GM12875 (cell line): Measurements from ENCODE around the gene ATP13A2.
A peak's percentile ranks its signal among the peaks of the same experiment; 100 is the strongest.

Source experiments
- H3K4me3 ChIP-seq: one replicate; pipeline ENCODE4 v1.5.1; 2011; ENCODE audit warnings: low read depth, low read length, control low read depth
- TF ChIP-seq, protein P1 (sequence below): IDR thresholded peaks from 2 replicates; pipeline ENCODE4 v1.5.1; 2011; ENCODE audit warnings: low read depth, mild to moderate bottlenecking, control low read depth, inconsistent platforms, low read length, moderate library complexity, borderline replicate concordance; ENCODE audit not compliant: insufficient read depth

Gene ATP13A2

DNA sequence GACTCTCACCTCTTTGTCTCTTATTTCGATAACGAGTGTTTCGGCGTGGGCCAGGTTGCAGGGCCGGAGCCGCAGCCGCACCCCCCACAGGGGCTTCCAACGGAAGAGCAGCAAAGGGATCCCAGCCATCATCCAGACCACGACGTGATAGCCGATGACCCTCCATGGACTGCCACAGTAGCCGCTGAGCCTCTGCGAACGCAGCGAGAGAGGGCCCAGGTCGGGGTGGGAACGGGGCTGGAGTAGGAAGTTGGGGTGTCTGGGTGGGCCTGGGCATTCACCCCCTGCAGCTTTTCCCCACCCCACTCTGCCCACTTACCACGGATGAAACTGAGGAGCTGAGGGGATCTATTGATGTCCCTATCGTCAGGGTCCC is 6.4 kb downstream of the ATP13A2 start:
- TF ChIP-seq, protein P1, sequence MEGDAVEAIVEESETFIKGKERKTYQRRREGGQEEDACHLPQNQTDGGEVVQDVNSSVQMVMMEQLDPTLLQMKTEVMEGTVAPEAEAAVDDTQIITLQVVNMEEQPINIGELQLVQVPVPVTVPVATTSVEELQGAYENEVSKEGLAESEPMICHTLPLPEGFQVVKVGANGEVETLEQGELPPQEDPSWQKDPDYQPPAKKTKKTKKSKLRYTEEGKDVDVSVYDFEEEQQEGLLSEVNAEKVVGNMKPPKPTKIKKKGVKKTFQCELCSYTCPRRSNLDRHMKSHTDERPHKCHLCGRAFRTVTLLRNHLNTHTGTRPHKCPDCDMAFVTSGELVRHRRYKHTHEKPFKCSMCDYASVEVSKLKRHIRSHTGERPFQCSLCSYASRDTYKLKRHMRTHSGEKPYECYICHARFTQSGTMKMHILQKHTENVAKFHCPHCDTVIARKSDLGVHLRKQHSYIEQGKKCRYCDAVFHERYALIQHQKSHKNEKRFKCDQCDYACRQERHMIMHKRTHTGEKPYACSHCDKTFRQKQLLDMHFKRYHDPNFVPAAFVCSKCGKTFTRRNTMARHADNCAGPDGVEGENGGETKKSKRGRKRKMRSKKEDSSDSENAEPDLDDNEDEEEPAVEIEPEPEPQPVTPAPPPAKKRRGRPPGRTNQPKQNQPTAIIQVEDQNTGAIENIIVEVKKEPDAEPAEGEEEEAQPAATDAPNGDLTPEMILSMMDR, result no peak

GRCh38 chr1:17004466-17005364 is 7.0 kb downstream of the ATP13A2 start:
- H3K4me3 ChIP-seq, result no peak overlapping the region
- TF ChIP-seq, protein P1, result no peak

More for the DNA sequence above, 6.4 kb downstream of the ATP13A2 start:
- H3K4me3 ChIP-seq, result no peak overlapping the region

DNA sequence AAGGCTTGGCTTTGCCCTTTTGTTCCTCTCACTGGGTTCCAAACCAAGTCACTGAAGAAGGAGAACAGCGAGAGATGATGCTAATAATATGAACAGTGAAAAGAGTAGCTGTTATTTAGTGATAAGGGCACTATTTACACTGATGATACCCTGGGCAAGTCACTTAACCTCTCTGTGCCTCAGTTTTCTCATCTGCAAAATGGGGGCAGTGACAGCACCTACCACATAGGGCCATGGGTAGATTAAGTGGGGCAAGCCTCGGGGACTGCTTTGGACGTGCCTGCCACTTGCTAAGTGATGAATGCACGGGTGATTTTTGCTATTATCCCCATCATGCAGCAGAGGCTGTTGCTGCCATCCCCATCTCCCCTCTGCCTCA is 9.2 kb downstream of the ATP13A2 start:
- TF ChIP-seq, protein P1, result no peak
- no peak overlapping the region for H3K4me3 ChIP-seq

DNA sequence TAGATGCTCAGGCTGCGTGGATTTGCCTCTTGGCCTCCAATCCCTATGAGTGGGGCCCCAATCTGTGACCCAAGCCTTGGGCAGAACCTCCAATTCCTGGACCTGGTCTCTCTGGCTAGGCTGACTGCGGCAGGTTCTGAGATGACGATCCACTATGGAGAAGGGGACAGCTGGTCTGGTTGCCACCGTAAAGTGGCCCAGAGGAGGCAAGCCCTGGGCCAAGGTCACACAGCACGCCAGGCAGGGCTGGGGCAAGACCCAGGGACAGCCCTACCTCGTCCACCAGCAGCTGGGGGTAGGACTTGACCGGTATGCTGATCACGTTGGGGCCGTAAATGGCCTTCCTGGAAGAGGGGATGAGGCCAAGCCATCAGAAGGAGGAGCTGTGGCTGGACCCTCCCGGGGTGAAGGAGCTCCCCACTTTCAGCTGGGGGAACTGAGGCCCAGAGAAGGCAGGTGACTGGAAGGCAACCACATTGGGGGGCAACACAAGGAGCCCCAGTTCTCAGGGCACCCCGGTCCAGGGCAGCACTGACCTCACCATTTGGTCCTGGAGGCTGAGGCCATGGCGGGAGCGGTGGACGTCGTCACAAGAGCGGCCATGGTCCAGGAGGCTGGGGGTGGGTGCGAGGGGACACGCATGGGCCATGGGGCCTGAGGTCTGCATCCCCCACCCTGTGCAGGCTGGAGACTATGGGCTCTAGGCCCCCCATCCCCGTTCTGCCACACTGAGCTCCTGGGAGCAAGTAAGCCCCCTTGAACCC is 9.8 kb downstream of the ATP13A2 start:
- H3K4me3 ChIP-seq, result no peak overlapping the region
- TF ChIP-seq, protein P1, result no peak

DNA sequence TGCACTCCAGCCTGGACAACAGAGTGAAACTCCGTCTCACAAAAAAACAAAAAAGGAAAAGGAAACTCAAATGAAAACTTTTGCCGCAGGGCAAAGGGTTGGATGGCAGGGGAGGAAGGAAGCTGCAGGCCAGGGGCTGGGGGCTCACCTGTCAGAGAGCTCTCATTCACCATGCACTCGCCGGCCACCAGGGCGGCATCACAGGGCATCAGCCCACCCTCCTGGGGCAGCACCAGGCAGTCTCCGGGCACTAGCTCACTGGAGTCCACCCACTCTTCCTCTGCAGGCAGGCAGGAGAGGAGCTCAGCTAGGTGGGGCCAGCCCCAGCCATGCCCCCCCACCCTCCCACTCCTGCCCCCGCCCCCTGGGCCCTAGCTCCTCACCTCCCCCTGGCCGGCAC is 11.9 kb downstream of the ATP13A2 start:
- TF ChIP-seq, protein P1, result peak; percentile 12; the same call in 1 of the 2 replicates
- no peak overlapping the region for H3K4me3 ChIP-seq

- TF ChIP-seq, protein P1, result no peak
- H3K4me3 ChIP-seq, result no peak overlapping the region
Observed at GRCh38 chr1:16998589-16998988, 13.1 kb downstream of the ATP13A2 start.
